Astrocyte (in vitro differentiated cells and primary cell): ENCODE data around the gene MRPL27. TPM values are rescaled to one million over a fixed set of nuclear protein-coding genes. Genes with fewer than 3 reads are reported as not detected.

ENCODE experiments used
- DNase-seq: peaks from one replicate; pipeline ENCODE4 v3.0.0-alpha.2; 2010; ENCODE audit warnings: low read depth
- FAIRE-seq: peaks from 2 replicates; lab custom pipeline; 2011; peaks lifted over from hg19 to GRCh38; lab: Jason Lieb, UNC
- H2AFZ ChIP-seq: 2 replicates; pipeline ENCODE4 v1.6.0; 2012; ENCODE audit warnings: low read depth, low read length, inconsistent platforms
- H3K27ac ChIP-seq: 2 replicates; pipeline ENCODE4 v1.5.1; 2011; ENCODE audit warnings: low read depth, low read length, inconsistent platforms
- H3K27me3 ChIP-seq: 2 replicates; pipeline ENCODE4 v1.6.0; 2011; ENCODE audit warnings: low read length, inconsistent platforms; ENCODE audit not compliant: insufficient read depth
- H3K36me3 ChIP-seq: 2 replicates; pipeline ENCODE4 v1.5.1; 2011; ENCODE audit warnings: low read length, inconsistent platforms; ENCODE audit not compliant: insufficient read depth
- H3K4me1 ChIP-seq: 2 replicates; pipeline ENCODE4 v1.5.1; 2011; ENCODE audit warnings: low read length, inconsistent platforms; ENCODE audit not compliant: insufficient read depth
- H3K4me2 ChIP-seq: 2 replicates; pipeline ENCODE4 v1.6.0; 2012; ENCODE audit warnings: low read length, inconsistent platforms
- H3K4me3 ChIP-seq: 2 replicates; pipeline ENCODE4 v1.5.1; 2011; ENCODE audit warnings: low read depth, mild to moderate bottlenecking, low read length, inconsistent platforms; ENCODE audit not compliant: insufficient read depth
- H3K79me2 ChIP-seq: 2 replicates; pipeline ENCODE4 v1.6.0; 2012; ENCODE audit warnings: mild to moderate bottlenecking, low read length, inconsistent platforms; ENCODE audit not compliant: insufficient read depth
- H3K9ac ChIP-seq: 2 replicates; pipeline ENCODE4 v1.6.0; 2012; ENCODE audit warnings: mild to moderate bottlenecking, low read length, inconsistent platforms
- H3K9me3 ChIP-seq: 2 replicates; pipeline ENCODE4 v1.5.1; 2012; ENCODE audit warnings: low read depth, mild to moderate bottlenecking, low read length, inconsistent platforms; ENCODE audit not compliant: insufficient read depth
- H4K20me1 ChIP-seq: 2 replicates; pipeline ENCODE4 v1.6.0; 2012; ENCODE audit warnings: low read length, inconsistent platforms; ENCODE audit not compliant: insufficient read depth
- H3K27ac Mint-ChIP-seq: one replicate; pipeline ENCODE4 v1.8.0; 2021; ENCODE audit warnings: mild to moderate bottlenecking, mixed read lengths; ENCODE audit not compliant: unreplicated experiment
- H3K27me3 Mint-ChIP-seq: one replicate; pipeline ENCODE4 v1.8.0; 2021; ENCODE audit warnings: low read depth, mixed read lengths; ENCODE audit not compliant: unreplicated experiment
- H3K36me3 Mint-ChIP-seq: one replicate; pipeline ENCODE4 v1.8.0; 2021; ENCODE audit warnings: low read depth, mixed read lengths; ENCODE audit not compliant: unreplicated experiment
- H3K4me1 Mint-ChIP-seq: one replicate; pipeline ENCODE4 v1.8.0; 2021; ENCODE audit warnings: low read depth, mixed read lengths; ENCODE audit not compliant: unreplicated experiment
- H3K4me3 Mint-ChIP-seq: one replicate; pipeline ENCODE4 v1.8.0; 2021; ENCODE audit warnings: mild to moderate bottlenecking, moderate library complexity, mixed read lengths; ENCODE audit not compliant: unreplicated experiment
- H3K9me3 Mint-ChIP-seq: one replicate; pipeline ENCODE4 v1.8.0; 2021; ENCODE audit warnings: mild to moderate bottlenecking, mixed read lengths; ENCODE audit not compliant: unreplicated experiment
- EZH2 ChIP-seq: IDR thresholded peaks from 2 replicates; pipeline ENCODE4 v1.6.1; 2012; ENCODE audit warnings: mild to moderate bottlenecking, low read length, inconsistent platforms; ENCODE audit not compliant: insufficient read depth
- total RNA-seq: library from RNA; stranded (reverse); gene quantifications from 2 replicates; pipeline ENCODE4 v1.2.1, GENCODE V29; 2021
- TF ChIP-seq, protein P1 (sequence below): IDR thresholded peaks from 2 replicates; pipeline ENCODE4 v1.5.1; 2011; ENCODE audit warnings: low read depth, mild to moderate bottlenecking, inconsistent platforms, low read length, moderate library complexity; ENCODE audit not compliant: insufficient read depth

The MRPL27 gene
- total RNA-seq, 1 donor from 2014 or later: 57.3 TPM

DNA sequence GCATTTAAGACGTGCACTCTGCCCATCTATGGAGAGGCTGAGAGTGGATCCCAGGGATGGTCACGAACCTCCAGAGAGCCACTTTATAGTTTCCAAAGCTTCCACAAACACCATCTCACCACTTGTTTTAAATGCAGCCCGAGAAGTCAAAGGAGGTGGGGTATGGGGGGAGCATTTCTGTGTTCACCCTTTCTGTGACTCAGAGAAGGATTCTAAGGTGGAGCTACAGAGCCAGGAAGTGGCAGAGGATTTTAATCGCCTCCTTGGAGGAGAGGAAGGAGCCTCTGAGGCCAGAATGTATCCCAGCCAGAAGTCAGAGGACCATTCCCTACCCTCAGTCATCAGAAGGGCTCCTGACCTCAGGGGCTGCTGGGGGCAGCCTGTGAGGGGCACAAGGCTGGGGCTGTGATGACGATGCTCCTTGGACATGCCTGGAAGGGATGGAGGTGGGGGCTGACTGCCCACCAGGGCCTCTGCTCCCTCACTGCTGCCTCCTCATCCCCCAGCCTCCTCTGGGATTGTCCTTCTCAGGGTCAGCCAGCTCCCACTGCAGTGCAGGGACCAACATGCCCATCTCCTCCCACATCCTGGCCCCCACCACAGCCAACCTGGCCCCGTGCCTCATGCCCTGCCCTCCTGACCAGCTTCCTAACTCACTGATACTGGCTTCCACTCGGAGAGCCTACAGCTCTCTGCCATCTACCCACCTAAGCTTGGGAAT lies 24.3 kb downstream of the MRPL27 start:
- Mint-ChIP-seq H3K27me3 (no peaks in the 10 kb centered on the region), H3K4me3 (peak overlapping the region; percentile 94), H3K9me3 (no peaks in the 10 kb centered on the region), H3K36me3 (peaks cover 15% of the 10 kb centered on the region), H3K4me1 (peaks cover 18% of the 10 kb centered on the region), H3K27ac (no peak overlapping the region)
- Histone ChIP-seq H3K27ac (peak overlapping the region; percentile 13), H4K20me1 (peaks cover 51% of the 10 kb centered on the region), H2AFZ (no peak overlapping the region), H3K4me2 (peak overlapping the region; percentile 89), H3K79me2 (peaks cover 43% of the 10 kb centered on the region), H3K27me3 (peaks cover 2% of the 10 kb centered on the region), H3K4me3 (no peak overlapping the region), H3K4me1 (peaks cover 27% of the 10 kb centered on the region), H3K9ac (peak overlapping the region; percentile 13), H3K36me3 (no peaks in the 10 kb centered on the region), H3K9me3 (no peaks in the 10 kb centered on the region)
- TF ChIP-seq, protein P1, sequence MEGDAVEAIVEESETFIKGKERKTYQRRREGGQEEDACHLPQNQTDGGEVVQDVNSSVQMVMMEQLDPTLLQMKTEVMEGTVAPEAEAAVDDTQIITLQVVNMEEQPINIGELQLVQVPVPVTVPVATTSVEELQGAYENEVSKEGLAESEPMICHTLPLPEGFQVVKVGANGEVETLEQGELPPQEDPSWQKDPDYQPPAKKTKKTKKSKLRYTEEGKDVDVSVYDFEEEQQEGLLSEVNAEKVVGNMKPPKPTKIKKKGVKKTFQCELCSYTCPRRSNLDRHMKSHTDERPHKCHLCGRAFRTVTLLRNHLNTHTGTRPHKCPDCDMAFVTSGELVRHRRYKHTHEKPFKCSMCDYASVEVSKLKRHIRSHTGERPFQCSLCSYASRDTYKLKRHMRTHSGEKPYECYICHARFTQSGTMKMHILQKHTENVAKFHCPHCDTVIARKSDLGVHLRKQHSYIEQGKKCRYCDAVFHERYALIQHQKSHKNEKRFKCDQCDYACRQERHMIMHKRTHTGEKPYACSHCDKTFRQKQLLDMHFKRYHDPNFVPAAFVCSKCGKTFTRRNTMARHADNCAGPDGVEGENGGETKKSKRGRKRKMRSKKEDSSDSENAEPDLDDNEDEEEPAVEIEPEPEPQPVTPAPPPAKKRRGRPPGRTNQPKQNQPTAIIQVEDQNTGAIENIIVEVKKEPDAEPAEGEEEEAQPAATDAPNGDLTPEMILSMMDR: no peak
- TF ChIP-seq EZH2: no peak
- FAIRE-seq: no peak
- DNase-seq: peak; percentile 48

DNA sequence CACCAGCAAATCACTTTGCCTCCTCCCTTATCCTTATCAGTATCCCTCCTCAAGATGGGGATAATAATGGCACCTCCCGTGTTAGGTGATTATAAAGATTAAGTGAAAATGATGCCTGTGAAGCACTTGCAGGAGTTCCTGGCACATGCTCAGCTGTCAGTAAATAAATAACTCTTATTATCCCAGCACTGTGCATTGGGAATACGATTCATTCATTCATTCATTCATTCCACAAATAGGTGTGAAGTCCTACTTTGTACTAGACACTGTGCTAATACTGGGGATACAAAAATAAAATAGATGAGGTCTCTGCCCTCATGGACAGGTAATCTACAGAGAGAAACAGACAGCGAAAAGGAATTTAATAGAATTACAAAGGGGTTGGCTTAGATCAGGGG lies 25.1 kb downstream of the MRPL27 start:
- H3K4me1 ChIP-seq: peaks cover 27% of the 10 kb centered on the region
- H4K20me1 ChIP-seq: peaks cover 44% of the 10 kb centered on the region
- peak overlapping the region; percentile 43 for H3K27ac Mint-ChIP-seq
- no peaks in the 10 kb centered on the region for H3K36me3 ChIP-seq
- H3K27me3 ChIP-seq: peaks cover 2% of the 10 kb centered on the region
- DNase-seq: no peak
- H3K4me2 ChIP-seq: peak overlapping the region; percentile 89
- peaks cover 43% of the 10 kb centered on the region for H3K79me2 ChIP-seq
- H3K4me1 Mint-ChIP-seq: peaks cover 18% of the 10 kb centered on the region
- TF ChIP-seq EZH2: no peak
- TF ChIP-seq, protein P1: no peak
- FAIRE-seq: no peak
- peak overlapping the region; percentile 89 for H3K9ac ChIP-seq
- H3K4me3 Mint-ChIP-seq: peak overlapping the region; percentile 94
- H3K27ac ChIP-seq: no peak overlapping the region
- H3K36me3 Mint-ChIP-seq: peaks cover 9% of the 10 kb centered on the region
- H3K9me3 ChIP-seq: no peaks in the 10 kb centered on the region
- H3K9me3 Mint-ChIP-seq: no peaks in the 10 kb centered on the region
- H3K4me3 ChIP-seq: no peak overlapping the region
- H3K27me3 Mint-ChIP-seq: no peaks in the 10 kb centered on the region
- H2AFZ ChIP-seq: no peak overlapping the region
